Liver (tissue), 3 donors: ENCODE measurements around the gene RASA4B.

Source experiments
- ATF3 ChIP-seq: IDR thresholded peaks from 2 replicates; pipeline ENCODE4 v1.6.1; 2016; ENCODE audit warnings: antibody characterized with exemption
- CTCF ChIP-seq: fragments of 150-350 bp; IDR thresholded peaks from 2 replicates; pipeline ENCODE4 v1.5.1; 2017; ENCODE audit warnings: improper control_type of control experiment, low read depth, low read length; ENCODE audit not compliant: missing input control
- HNF4G ChIP-seq: IDR thresholded peaks from 2 replicates; pipeline ENCODE4 v1.6.1; 2016; ENCODE audit warnings: antibody characterized with exemption
- NR2F2 ChIP-seq: IDR thresholded peaks from 2 replicates; pipeline ENCODE4 v1.6.1; 2016; ENCODE audit warnings: antibody characterized with exemption
- RAD21 ChIP-seq, 2 donors: IDR thresholded peaks; 2 replicates each; pipeline ENCODE4 v1.6.1; 2016; ENCODE audit warnings: antibody characterized with exemption in 2 of 2, mild to moderate bottlenecking in 2 of 2
- TAF1 ChIP-seq: conservative IDR thresholded peaks from 2 replicates; pipeline ENCODE4 v1.6.1; 2016; ENCODE audit warnings: antibody characterized with exemption, mild to moderate bottlenecking
- ZBTB33 ChIP-seq: IDR thresholded peaks from 2 replicates; pipeline ENCODE4 v1.6.1; 2016; ENCODE audit warnings: antibody characterized with exemption
- donor health status: healthy.
- donor health status: healthy.

- TF ChIP-seq CTCF, result no peak
- TF ChIP-seq RAD21 (IDR thresholded peaks at IDR 0.05), result no peak
- TF ChIP-seq ATF3, result no peak
- no peak for TF ChIP-seq ZBTB33
- TF ChIP-seq NR2F2, result no peak
- no peak for TF ChIP-seq HNF4G
- no peak for TF ChIP-seq TAF1
These were observed 71.0 kb downstream of the RASA4B start for GRCh38 chr7:102446387-102447156.
